ENCODE results near the gene KIZ.
A peak's percentile ranks its signal among the peaks of the same experiment; 100 is the strongest.

The KIZ gene

GRCh38 chr20:21270806-21271205 lies 144.9 kb downstream of the KIZ start:
- DNase-seq, result no peak

DNA sequence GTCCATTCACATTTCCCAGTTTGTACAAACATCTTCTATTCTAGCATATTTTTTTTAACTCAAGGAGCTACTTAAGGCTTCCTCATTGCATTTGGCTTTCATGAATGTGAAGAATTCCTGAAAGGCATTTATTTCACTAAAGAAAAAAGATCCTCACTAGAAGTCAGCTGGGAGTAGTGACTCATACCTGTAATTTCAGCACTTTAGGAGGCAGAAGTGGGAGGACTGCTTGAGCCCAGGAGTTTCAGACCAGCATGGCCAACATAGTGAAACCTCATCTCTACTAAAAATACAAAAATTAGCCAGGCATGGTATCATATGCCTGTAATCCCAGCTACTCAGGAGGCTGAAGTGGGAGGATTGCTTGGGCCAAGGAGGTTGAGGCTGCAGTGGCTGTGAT lies 146.4 kb downstream of the KIZ start:
- no peak for DNase-seq

- DNase-seq, result no peak
Measured at GRCh38 chr20:21272679-21273078, 146.8 kb downstream of the KIZ start.

- DNase-seq, result no peak
Measured at GRCh38 chr20:21273755-21274386, 148.0 kb downstream of the KIZ start.

DNA sequence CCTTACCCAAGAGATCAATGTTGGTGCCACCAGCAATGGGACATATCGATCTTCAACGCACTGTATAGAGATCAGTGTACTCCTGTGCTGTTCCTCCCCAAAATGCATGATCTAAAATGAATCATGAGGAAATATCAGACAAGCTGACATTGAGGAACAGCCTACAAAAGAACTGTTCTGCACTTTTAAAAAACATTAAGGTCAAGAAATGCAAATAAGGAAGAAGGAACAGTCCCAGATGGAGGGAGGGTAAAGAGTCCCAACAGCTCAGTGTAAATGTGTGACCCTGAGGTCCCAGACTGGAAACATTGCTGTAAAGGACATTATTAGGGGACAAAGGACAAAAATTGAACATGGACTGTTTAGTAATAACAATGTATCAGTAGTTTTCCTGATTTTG lies 152.9 kb downstream of the KIZ start:
- no peak for DNase-seq

GRCh38 chr20:21279706-21280521 lies 154.0 kb downstream of the KIZ start:
- no peak for DNase-seq

DNA sequence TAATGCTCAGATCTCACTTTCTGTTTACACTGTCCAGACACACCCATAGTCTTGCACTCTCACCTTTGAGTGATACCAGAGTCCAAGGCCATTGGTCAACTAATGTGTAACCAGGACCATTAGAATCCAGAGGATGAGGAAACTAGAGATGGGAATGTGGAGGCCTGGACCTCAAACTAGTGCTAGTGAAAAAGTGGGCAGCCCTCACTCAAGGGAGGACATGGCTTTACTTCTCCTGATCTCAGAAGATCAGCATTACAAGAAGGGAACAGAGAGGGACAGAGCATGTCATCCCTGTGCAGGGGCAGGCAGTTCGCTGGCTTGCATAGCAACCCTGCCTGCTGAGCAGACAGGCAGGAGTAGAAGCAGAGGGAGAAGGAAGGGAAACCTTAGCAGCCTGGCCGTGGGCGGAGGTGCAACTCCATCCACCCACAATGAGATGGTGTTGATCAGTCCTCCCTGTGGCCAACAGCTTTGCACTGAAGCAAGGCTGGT lies 154.7 kb downstream of the KIZ start:
- DNase-seq, result peak in 1 of 2 donors; percentile 8

DNA sequence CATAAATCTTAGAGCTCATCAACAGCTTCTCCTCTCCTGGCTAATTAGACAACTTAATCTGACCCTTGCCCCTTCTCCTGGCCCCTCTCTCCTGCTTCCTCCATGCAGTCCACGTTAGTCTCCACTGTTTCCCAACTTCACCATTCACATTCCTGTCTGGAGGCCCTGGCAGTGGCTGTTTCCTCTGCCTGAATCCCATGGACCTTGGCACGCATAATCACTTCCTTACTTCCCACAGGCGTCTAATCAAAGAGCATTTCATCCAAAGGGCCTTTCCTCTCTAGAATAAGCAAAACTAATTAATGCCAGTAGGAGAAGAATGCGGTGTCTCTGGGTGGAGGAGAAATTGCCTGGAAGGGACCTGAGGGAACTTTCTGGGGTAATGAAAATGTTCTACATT lies 160.9 kb downstream of the KIZ start:
- no peak for DNase-seq

DNA sequence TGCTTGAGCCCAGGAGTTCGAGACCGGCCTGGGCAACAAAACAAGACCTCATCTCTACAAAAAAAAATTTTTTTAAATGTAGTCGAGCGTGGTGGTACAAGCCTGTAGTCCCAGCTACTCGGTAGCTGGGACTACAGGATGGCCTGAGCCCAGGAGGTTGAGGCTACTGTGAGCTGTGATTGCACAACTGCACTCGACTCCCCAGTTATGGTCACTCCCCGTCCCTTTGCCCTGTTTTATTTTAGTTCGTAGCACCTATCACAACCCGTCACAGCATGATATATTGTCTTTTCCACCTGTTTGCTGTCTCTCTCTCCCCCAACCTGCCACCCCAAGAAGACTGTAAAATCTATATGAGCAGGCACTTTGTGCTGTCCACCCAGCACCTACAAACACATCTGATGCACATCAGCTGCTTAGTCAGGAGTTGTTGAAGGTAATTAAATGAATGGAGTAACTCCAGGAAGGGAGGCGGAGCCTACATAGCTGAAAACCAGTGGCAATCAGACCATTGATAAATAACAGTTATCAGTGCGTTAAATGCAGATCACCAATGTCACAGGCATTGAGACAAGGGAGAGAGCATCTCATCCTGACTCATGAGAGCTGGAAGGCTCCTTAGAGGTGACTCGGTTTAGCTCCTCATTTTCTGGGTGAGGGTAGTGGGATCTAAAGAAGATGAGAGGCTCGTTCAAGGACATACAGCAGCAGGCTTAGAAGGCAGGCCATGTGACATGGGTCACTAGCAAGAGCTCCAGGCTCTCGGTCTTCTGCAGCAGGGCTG lies 162.9 kb downstream of the KIZ start:
- no peak for DNase-seq

GRCh38 chr20:21289651-21290050 lies 163.8 kb downstream of the KIZ start:
- no peak for DNase-seq

- no peak for DNase-seq
Measured at GRCh38 chr20:21291026-21291425, 165.1 kb downstream of the KIZ start.

DNA sequence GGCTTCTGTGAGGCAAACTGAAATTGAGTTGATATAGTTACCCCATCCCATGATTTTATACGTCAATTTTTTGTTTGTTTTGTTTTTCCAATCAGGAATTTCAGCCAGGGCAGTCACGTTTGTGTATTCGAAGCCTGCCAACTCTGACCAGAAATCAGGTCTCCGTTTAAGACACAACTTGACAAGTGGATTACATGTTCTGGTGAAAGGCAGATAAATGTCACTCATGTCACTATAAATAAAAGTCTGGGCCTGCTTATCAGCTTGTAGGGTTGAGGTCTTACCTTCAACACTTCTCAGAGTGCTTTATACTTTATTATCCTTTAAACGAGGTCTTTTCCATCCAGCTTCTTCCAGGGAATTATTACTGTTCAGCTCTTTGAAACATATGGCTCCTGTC lies 168.9 kb downstream of the KIZ start:
- DNase-seq, result no peak
